ENCODE data around the gene ADGRG1.

The ADGRG1 gene

DNA sequence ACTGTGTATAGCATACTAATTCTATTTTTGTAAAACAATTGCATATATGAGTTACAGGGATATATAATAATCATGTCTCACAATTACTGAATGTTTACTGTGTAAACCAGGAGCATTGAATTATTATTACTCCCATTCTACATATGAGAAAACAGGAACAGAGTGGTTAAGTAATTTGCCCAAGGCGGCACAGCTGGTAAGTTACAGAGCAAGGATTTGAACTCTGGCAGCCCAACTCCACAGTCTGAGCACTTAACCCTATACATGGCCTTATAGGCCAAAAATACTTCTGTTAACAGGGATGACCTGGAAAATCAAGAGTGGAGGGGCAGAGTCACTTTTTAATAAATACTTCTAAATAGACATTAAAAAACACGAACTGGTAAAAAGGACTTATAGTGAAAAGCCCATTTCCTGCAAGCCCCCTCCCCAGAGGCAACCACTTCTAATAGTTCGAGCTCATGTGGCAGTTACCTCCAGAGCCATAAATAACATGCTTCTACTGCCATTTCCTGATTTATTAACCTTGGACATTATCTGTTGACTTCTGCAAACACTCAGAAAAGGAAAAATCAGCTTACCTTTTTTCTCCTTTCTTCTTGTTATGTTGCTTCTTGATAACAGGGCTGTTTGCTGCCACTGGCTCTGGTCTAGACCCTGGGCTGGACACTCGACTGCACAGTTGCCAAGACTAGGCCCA, 22.1 kb upstream of the ADGRG1 start:
- DNase-seq (ENCODE audit: low read depth) = no peak

DNA sequence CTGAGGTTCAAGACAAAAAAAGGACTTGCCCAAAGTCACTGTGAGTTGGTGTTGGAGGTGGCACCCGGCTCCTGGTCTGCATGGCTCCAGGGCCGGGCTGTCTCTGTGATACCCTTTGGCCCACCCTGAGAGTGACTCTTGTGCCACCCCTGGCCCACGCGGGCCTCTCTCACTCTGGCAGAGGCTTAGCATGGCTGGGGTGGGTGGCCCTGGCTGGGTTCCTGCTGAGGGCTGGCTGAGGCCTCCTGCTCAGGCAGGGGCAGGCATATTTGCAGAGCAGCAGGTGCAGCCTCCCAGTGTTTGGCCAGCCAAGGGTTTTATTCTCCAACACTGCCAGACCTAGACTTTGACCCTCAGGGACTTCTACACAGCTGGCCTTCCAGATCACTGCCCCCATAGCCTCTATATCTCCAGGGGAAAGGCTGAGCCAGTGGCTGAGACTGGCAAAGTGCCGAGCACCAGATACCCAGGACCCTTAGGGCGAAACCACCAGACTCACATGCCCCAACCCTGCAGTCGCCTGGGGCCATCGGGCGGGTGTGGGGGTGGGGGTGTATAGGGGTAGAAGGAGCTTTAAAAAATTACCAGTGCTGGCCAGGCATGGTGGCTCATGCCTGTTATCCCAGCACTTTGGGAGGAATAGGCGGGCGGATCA, 21.5 kb upstream of the ADGRG1 start:
- DNase-seq (ENCODE audit: low read depth) = no peak

DNA sequence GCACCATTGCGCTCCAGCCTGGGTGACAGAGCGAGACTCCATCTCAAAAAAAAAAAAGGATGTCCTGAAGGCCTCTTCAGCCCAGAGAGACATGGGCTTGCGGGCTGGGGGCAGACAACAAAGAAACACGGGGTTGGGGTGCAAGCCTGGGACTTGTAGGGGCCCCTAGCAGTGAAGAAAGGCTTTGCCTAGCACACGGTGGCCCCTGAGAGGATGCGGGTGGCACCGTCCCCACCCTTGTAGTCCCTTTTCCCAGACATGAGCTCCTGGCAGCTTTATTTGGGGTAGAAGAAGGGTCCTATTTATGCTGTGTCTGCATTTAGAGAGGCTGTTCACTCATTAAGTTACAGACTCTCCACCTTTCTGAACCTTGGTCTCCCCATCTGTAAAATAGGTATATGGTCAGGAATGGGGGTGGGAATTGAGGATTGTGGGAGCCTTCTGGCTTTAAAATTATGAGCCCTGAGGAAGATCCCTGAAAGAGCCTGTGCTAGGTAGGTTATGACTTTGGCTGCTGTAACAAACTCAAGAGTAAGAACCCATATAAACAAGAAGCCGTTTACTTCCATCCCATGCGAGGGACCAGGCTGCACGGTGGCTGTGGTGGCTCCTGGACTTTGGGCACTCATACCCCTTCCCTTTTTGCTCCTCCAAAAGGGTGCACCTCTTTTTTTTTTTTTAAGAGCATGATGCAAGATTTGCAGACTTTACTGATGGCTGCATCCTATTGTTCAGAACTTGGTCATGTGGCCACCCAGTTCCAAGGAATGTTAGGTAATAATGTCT, 20.6 kb upstream of the ADGRG1 start:
- DNase-seq (ENCODE audit: low read depth) = no peak

DNA sequence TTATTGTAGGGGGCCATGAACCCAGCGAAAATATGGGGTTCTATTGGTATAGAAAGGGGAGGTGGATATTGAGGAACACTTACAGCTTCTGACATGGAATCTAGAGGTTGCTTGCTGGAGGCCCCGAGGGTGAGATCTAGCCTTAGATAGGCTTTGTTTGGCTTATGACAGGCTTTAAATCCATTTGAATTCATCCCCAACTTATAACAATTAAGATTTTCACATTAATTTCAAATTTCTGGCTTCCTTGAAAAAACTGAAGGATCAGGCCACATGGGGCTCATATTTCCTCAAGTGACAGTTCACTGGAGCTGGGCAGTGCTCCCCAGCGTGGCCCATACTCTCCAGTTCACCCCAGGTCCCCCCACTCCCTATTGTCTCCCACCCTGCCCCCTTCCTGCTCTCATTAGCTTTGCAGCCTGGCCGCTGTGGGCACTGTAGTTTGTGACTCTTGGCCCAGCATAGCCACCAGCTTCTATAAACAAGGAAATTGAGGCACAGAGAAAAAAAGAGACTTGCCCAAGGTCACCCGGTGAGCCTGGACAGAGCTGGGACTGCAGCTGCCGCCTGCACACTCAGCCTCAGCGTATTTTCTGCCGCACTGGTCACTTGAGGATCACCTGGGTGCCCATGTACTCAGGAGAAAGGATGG, 19.8 kb upstream of the ADGRG1 start:
- DNase-seq (ENCODE audit: low read depth) = no peak

DNA sequence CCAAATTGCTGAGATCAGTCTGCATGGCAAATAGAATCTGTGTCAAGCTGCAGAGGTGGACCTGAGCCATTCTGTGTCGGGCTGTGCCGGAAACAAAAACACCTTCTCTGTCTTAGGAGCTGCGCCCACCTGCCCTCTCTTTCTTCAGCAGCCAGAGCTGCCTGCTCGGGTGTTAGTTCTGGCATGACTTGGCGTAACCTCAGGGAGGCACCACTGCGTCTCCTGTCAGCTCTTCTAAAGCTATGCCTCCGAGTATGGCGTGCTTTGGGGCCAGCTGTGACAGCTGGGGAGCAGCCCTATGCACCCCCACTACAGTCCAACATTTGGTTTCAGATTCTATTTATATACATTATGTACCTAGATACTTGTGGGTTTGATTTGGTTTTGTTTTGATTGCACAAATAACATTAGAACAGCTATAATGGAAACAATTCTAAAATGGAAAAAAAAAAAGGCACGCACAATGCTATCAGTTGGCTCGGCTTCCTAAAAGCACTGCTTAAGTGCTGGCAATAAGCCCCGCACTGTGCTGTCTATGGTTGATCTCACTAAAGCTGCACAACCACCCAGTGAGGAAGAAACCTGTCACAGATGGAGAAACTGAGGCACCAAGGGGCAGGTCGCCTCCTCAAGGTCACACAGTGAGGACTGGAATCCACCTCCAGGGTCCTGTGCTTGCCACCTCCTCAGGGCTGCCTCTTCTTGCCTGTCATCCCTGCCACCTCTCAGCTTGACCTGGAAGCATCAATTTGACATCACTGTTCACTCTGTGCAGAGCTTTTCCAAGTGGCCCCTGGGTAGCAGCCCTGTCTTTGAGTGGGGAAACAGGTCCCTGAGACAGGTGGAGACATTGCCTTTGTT, 18.7 kb upstream of the ADGRG1 start:
- peak; percentile 78 for DNase-seq (ENCODE audit: low read depth)

DNA sequence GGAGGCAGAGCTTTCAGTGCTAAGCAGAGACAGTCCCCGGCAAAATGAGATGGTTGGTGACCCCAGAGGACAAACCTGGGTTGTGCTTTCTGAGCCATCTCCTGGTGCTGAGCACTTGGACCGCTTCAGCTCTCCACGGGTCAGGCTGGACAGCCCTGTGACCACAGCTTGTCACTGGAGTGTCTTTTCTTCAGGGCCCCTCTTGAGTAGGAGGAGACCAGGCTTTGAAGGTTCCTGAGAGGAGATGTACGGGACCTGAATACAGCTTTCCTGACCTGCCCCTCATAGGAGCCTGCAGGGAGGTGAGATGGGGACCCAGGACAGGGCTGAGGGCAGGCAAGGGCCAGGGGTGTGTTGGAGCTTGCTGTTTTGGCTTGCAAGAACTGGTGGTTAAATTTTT, 17.8 kb upstream of the ADGRG1 start:
- DNase-seq (ENCODE audit: low read depth) = no peak

DNA sequence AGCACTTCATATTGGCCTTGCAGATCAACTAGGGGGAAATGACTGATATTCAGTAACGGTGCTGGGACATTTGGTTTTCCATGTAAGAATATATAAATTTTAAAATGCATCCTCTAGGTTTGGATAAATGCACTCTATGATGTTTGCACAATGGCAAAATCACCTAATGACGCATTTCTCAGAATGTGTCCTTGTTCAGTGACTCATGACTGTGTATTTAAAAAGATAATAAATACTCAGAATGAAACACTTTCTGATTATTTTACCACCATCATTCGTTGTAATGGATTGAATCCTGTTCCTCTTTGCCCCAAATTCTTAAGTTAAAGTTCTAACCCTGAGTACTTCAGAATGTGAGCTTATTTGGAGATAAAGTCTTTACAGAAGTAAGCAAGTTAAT, 17.2 kb upstream of the ADGRG1 start:
- DNase-seq (ENCODE audit: low read depth) = no peak

DNA sequence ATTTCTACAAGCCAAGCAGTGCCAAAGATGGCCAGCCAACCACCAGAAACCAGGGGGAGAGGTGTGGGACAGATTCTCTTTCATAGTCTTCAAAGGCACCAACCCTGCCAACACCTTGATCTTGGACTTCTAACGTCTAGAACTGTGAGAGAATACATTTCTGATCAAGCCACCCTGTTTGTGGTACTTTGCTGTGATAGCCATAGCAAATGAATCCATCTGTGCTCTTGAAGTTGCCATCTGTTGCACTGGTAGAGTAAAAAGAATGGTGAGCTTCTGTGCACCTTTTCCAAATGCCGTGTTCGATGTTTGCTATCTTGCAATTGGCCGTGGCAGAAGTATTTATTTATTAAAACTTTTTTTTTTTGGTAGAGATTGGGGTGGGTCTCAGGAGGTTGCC, 16.7 kb upstream of the ADGRG1 start:
- no peak for DNase-seq (ENCODE audit: low read depth)

DNA sequence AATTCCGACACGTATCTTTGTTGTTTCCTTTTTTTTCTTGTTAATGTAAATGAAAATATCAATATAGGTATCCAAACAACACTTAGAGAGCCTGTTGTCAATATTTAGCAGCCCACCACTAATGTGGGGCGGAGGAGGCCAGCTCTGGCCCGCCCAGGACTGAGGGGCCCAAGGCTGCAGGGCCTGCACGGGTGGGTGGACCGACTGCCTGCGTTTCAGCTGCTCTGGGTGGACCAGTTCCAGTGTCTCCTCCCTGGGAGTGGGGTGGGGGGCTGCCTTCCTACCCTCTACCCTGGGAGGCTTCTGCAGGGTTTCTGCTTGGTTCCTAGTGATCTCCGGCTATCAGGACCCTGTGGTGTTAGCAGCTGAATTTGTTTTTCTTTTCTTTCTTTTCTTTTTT, 15.9 kb upstream of the ADGRG1 start:
- no peak for DNase-seq (ENCODE audit: low read depth)

DNA sequence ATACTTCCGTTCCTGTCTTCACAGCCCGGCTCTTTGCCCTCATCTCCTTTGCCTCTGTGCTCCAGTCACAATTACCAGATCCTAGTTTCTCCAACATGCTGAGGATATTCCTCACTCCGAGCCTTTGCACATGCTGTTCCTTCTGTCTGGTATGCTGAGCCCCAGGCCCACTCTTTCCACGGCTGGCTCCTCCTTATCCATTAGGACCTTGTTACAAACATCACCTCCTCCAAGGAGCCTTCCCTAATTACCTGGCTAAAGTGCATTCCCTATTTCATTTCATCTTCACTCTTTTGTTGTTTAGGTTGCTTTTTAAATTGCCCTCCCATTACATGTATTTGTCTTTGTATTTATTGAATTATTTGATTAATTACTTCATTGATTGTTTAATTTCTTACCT, 14.9 kb upstream of the ADGRG1 start:
- DNase-seq (ENCODE audit: low read depth) = no peak

DNA sequence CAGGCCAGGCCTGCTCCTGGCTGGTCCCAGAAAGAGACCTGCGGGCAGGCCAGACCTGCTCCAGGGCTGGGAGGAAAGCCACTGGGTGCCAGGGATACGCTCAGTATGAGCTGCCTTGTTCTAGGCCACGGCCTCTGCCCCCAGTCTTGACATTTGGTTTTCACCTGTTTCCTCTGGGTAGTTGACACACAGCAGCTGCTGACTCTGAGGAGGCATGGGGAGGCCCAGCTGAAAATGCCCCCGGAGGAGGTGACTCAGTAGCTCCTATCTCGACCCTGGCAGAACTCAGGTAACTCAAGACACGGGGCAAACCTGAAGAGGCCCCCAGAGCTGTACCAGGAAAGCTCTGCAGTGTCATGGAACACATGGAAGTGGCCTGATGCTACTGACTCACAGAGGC, 13.9 kb upstream of the ADGRG1 start:
- DNase-seq (ENCODE audit: low read depth) = peak; percentile 53

DNA sequence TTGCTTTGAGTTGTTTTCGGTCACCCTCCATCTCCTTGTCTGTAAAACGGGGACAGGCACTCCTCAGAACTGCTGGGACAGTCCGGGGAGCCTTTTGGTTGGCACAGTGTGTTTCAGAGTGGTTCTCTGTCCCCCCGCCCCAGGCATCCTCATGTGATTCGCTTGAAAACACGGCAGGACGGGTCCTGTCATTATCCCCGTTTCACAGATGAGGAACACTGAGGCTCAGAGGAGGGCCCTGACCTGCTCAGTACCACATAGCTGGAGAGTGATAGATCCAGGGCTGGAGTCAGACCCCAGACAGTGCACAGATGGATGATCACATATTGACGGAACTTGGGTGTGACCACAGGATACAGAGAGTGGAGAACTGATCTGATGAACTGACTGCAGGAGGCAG, 13.5 kb upstream of the ADGRG1 start:
- DNase-seq (ENCODE audit: low read depth) = no peak

DNA sequence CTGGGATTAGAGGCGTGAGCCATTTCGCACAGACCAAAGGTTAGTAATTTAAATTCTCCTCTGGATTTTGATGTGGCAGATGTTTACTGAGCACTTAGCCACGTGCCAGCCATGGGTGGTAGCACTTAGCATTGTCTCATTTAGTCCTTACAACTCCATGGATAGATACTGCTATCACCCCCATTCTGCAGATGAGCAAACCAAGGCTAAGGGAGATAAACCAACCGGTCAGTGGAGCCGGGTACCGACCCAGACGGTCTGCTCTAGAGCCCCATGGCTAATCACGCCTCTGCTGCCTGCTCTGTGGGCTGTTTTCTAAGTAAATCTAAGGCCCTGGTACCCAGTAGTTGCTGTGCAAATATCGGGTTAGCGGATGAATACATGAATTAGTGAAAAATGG, 12.6 kb upstream of the ADGRG1 start:
- no peak for DNase-seq (ENCODE audit: low read depth)

DNA sequence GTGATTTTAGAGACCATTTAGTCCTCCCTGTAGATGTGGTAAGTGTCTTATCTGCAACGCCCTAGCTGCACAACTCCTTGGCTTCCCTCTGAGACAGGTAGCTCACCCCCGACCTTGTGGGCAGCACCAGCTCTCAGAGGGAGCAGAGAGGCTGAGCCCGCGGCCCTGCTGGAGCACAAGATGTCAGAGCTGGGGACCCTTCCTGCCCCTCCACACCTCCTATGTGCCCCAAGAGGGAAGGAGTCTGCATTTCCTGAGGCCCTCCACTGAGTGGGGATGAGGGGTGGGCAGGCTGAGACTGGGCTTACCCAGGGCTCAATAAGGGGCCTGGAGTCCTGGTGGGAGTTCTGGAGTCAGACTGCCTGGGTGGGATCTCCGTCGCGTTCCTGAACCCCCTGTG, 12.2 kb upstream of the ADGRG1 start:
- DNase-seq (ENCODE audit: low read depth) = no peak

DNA sequence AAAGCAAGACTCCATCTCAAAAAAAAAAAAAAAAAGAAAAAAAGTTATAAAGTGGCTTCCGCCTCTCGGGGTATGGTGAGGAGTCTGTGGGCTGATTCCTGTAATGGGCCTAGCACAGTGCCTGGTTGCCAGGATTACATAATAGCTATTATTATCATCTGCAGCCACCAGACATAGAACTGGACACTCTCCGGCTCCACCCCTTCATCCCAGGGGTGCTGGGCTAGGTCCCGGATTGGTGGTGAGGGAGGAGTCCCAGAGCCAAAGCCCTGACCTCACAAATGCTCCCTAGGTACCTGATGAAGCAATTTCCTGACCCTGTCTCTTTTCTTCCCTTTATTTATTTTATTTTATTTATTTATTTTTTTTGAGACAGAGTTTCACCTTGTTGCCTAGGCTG, 11.6 kb upstream of the ADGRG1 start:
- no peak for DNase-seq (ENCODE audit: low read depth)

DNA sequence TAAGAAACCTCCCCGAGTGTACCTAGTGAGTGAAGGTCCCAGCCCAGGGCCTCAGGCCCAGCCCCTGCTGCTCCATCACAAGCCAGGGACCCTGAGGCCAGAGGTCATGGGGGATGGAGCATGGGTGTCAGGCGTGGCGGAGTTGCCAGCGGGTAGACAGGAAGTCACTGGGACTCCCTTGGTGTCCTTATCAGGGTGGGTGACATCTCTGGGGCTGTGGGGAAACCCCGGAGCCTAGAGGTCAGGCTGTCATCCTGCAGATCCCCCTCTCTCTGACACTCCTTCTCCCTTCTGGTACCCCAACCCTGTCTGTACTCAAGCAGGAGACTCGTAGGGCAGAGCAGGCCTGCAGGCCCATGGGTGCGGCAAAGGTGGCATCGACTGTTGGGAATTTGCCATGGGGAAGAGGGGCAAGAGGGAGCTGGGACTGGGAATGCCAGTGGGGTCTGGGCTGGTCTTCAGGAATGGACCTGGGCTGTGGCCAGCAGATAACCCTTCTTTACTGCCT, 10.8 kb upstream of the ADGRG1 start:
- no peak for DNase-seq (ENCODE audit: low read depth)

DNA sequence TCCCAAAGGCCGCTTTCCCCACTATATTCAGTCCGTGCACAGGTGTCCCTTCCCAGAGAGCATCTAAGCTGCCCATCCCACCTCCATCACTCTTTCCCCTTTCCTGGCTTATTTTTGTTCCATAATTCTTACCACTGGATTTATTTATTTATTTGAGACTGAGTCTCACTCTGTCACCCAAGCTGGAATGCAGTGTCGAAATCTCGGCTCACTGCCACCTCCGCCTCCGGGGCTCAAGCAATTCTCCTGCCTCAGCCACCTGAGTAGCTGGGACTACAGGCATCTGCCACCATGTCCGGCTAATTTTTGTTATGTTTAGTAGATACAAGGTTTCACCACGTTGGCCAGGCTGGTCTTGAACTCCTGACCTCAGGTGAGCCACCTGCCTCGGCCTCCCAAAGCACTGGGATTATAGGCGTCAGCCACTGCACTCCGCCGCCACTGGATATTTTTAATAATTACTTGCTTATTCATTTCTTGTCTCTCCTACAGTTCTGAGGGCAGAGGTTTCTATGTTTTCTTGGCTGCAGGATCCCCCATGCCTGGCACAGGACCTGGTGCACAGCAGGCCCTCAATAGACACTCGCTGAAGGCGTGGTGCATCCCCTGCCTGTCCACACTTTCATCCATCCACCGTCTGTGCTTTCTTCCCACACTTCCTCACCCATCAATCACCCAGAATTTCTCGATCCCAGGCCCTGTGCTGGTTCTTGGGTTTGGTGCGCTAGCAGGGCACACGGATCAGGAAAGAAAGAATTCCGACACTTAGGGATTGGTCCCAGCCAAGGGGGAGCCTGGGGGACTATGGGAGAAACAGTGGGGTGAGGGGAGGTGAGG, 9.9 kb upstream of the ADGRG1 start:
- DNase-seq (ENCODE audit: low read depth) = no peak

DNA sequence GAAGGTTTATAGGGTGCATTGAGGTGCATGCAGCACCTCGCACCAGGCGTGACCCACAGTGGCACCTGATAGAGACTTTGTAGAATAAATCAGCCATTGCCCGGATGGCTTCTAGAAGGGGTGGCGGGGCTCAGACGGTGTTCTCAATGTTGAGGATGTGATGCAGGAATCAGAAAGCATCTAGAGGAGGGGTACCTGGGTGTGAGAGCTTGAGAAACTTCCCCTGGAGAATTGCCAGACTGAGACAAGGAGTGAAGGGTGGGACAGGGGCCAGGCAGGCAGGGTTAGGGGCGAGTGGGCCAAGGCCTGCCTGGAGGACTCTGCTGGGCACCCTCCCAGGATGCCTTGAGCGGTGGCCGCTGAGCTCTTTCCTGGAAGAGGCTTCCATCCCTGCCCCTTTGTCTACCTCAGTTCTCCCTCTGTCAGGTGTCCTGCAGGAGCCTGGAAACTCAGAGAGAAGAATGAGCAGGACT, 9.3 kb upstream of the ADGRG1 start:
- no peak for DNase-seq (ENCODE audit: low read depth)

DNA sequence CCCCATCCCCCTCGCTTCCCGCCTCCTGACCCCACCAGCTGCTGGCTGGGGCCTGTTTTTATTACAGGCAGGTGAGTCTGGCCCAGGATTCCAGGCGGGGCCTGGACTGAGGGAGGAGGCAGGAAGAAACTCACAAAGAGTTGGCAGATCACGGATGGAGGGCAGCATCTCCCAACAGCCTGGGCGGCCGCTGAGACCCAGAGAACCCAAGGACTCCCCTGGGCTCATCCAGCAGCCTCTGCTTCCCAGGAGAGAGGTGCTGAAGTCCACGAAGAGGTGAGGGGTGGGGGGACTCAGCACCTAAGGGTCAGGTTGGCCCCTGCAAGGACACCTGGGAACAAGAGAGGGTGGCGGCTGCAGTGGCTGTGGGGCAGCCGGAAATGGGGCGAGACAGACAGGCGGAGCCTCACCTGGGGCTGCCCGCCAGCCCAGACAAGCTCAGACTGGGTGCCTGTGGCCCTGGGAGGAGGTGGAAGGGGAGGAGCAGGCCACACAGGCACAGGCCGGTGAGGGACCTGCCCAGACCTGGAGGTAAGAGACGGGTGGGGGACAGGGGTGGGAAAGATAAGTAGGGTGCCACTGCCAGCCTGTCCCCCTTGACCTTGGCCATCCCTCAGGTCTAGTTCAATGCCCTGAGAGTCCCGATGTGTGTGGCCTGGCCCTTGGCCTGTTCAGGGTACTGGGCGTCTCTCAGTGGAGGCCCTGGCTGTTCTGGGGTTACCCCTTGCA, 8.7 kb upstream of the ADGRG1 start:
- DNase-seq (ENCODE audit: low read depth) = no peak

Data from activated T-cell treated with anti-CD3 and anti-CD28 coated beads for 48 hours (primary cell).